ENCODE results near the gene CEND1. TPM values are rescaled to one million over a fixed set of nuclear protein-coding genes. Genes with fewer than 3 reads are reported as not detected.

CEND1 gene
- total and polyA plus RNA-seq, 2 of the 13 experiments (the other 11 are each of a cell fraction or from before 2014, with no cell fraction given): not detected

GRCh38 chr11:777288-778255 lies 12.3 kb downstream of the CEND1 start, which contains the start of gene GATD1 (continued):
- no peak for TF ChIP-seq SYNCRIP (IDR thresholded peaks at IDR 0.05; ENCODE audit: insufficient read depth, low read depth, low read length)
- TF ChIP-seq, protein P1, sequence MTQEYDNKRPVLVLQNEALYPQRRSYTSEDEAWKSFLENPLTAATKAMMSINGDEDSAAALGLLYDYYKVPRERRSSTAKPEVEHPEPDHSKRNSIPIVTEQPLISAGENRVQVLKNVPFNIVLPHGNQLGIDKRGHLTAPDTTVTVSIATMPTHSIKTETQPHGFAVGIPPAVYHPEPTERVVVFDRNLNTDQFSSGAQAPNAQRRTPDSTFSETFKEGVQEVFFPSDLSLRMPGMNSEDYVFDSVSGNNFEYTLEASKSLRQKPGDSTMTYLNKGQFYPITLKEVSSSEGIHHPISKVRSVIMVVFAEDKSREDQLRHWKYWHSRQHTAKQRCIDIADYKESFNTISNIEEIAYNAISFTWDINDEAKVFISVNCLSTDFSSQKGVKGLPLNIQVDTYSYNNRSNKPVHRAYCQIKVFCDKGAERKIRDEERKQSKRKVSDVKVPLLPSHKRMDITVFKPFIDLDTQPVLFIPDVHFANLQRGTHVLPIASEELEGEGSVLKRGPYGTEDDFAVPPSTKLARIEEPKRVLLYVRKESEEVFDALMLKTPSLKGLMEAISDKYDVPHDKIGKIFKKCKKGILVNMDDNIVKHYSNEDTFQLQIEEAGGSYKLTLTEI (CRISPR knock-in tag; conservative IDR thresholded peaks at IDR 0.05): no peak
- TF ChIP-seq, protein P2, sequence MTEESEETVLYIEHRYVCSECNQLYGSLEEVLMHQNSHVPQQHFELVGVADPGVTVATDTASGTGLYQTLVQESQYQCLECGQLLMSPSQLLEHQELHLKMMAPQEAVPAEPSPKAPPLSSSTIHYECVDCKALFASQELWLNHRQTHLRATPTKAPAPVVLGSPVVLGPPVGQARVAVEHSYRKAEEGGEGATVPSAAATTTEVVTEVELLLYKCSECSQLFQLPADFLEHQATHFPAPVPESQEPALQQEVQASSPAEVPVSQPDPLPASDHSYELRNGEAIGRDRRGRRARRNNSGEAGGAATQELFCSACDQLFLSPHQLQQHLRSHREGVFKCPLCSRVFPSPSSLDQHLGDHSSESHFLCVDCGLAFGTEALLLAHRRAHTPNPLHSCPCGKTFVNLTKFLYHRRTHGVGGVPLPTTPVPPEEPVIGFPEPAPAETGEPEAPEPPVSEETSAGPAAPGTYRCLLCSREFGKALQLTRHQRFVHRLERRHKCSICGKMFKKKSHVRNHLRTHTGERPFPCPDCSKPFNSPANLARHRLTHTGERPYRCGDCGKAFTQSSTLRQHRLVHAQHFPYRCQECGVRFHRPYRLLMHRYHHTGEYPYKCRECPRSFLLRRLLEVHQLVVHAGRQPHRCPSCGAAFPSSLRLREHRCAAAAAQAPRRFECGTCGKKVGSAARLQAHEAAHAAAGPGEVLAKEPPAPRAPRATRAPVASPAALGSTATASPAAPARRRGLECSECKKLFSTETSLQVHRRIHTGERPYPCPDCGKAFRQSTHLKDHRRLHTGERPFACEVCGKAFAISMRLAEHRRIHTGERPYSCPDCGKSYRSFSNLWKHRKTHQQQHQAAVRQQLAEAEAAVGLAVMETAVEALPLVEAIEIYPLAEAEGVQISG (CRISPR knock-in tag; IDR thresholded peaks at IDR 0.05): no peak; the same call in none of the 2 replicates
- peak; percentile 78; the same call in 1 of the 2 replicates for TF ChIP-seq ZIK1 (CRISPR knock-in tag; IDR thresholded peaks at IDR 0.05; ENCODE audit: borderline replicate concordance, low read depth)
- TF ChIP-seq, protein P3, sequence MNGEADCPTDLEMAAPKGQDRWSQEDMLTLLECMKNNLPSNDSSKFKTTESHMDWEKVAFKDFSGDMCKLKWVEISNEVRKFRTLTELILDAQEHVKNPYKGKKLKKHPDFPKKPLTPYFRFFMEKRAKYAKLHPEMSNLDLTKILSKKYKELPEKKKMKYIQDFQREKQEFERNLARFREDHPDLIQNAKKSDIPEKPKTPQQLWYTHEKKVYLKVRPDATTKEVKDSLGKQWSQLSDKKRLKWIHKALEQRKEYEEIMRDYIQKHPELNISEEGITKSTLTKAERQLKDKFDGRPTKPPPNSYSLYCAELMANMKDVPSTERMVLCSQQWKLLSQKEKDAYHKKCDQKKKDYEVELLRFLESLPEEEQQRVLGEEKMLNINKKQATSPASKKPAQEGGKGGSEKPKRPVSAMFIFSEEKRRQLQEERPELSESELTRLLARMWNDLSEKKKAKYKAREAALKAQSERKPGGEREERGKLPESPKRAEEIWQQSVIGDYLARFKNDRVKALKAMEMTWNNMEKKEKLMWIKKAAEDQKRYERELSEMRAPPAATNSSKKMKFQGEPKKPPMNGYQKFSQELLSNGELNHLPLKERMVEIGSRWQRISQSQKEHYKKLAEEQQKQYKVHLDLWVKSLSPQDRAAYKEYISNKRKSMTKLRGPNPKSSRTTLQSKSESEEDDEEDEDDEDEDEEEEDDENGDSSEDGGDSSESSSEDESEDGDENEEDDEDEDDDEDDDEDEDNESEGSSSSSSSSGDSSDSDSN (CRISPR knock-in tag; IDR thresholded peaks at IDR 0.05): peak; percentile 6; the same call in 1 of the 2 replicates
- no peak; the same call in 1 of the 2 replicates for TF ChIP-seq HDAC2 (CRISPR knock-in tag; IDR thresholded peaks at IDR 0.05)
- TF ChIP-seq ZSCAN30 (CRISPR knock-in tag; IDR thresholded peaks at IDR 0.05): no peak
- no peak; the same call in 1 of the 2 replicates for TF ChIP-seq POGK (CRISPR knock-in tag; conservative IDR thresholded peaks at IDR 0.05)
- TF ChIP-seq KDM5B (CRISPR knock-in tag; IDR thresholded peaks at IDR 0.05; ENCODE audit: borderline replicate concordance): no peak
- no peak for TF ChIP-seq ZSCAN29 (CRISPR knock-in tag; conservative IDR thresholded peaks at IDR 0.05)
- no peak for TF ChIP-seq ZNF737 (CRISPR knock-in tag; IDR thresholded peaks at IDR 0.05; ENCODE audit: borderline replicate concordance)
- TF ChIP-seq HOXA7 (CRISPR knock-in tag; IDR thresholded peaks at IDR 0.05): no peak
- peak; percentile 89 for TF ChIP-seq YY1 (IDR thresholded peaks at IDR 0.05; ENCODE audit: insufficient read depth, insufficient replicate concordance, low read depth, low read length)
- no peak for TF ChIP-seq POGZ (CRISPR knock-in tag; IDR thresholded peaks at IDR 0.05)
- peak; percentile 90 for TF ChIP-seq ZSCAN31 (CRISPR knock-in tag; IDR thresholded peaks at IDR 0.05; ENCODE audit: low read depth)
- no peak for TF ChIP-seq SOX6 (IDR thresholded peaks at IDR 0.05)
- no peak for TF ChIP-seq SOX6 (CRISPR knock-in tag; IDR thresholded peaks at IDR 0.05)
- peak; percentile 63 for TF ChIP-seq MED1 (CRISPR knock-in tag; IDR thresholded peaks at IDR 0.05)
- TF ChIP-seq ZNF101 (CRISPR knock-in tag; IDR thresholded peaks at IDR 0.05; ENCODE audit: borderline replicate concordance, low read depth): no peak; the same call in 1 of the 2 replicates
- TF ChIP-seq ZBTB1 (CRISPR knock-in tag; IDR thresholded peaks at IDR 0.05; ENCODE audit: borderline replicate concordance): no peak

All from HepG2 (cell line).